GM12874 (cell line): Measurements from ENCODE around the gene SHISAL2B.

Experiments
- CTCF ChIP-seq: IDR thresholded peaks from 2 replicates; pipeline ENCODE4 v1.5.1; 2011; ENCODE audit warnings: low read depth, mild to moderate bottlenecking, control low read depth, low read length, moderate library complexity; ENCODE audit not compliant: insufficient read depth

The SHISAL2B gene

GRCh38 chr5:64659289-64659688 is 31.0 kb upstream of the SHISAL2B start:
- no peak for TF ChIP-seq CTCF

GRCh38 chr5:64665243-64665642 is 25.1 kb upstream of the SHISAL2B start:
- no peak for TF ChIP-seq CTCF

- TF ChIP-seq CTCF = no peak
Measured at GRCh38 chr5:64666078-64666477, 24.2 kb upstream of the SHISAL2B start.

- TF ChIP-seq CTCF = no peak
Measured at GRCh38 chr5:64667068-64667467, 23.2 kb upstream of the SHISAL2B start.

GRCh38 chr5:64670277-64670676 is 20.0 kb upstream of the SHISAL2B start:
- no peak for TF ChIP-seq CTCF

- no peak for TF ChIP-seq CTCF
Measured at GRCh38 chr5:64671678-64672077, 18.6 kb upstream of the SHISAL2B start.

GRCh38 chr5:64678374-64678773 is 11.9 kb upstream of the SHISAL2B start:
- no peak for TF ChIP-seq CTCF

GRCh38 chr5:64680289-64680688 is 10.0 kb upstream of the SHISAL2B start:
- TF ChIP-seq CTCF = peak; percentile 11; the same call in 1 of the 2 replicates
